GM12875 (cell line): ENCODE results near the gene SEMA6D.

ENCODE experiments used
- H3K4me3 ChIP-seq: one replicate; pipeline ENCODE4 v1.5.1; 2011; ENCODE audit warnings: low read depth, low read length, control low read depth
- TF ChIP-seq, protein P1 (sequence below): IDR thresholded peaks from 2 replicates; pipeline ENCODE4 v1.5.1; 2011; ENCODE audit warnings: low read depth, mild to moderate bottlenecking, control low read depth, inconsistent platforms, low read length, moderate library complexity, borderline replicate concordance; ENCODE audit not compliant: insufficient read depth

Gene SEMA6D

DNA sequence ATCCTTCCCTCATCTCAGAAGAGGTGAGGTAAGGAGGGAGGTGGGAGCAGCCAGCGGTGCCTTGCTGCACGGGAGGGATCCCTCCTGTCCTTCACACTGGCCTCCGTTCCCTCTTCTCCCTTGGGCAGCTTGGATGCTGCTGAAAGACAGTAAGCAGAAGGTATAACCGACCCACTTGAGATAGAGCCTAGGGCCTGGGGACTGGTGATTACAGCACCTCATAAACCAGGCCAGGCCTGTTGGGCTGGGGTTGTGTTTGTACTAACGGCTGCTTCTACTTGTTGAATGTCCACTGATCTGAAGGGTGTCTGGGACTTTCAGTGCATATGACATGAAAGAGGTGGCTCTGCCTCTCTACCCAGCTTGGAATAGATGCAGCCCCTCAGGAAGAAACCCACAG lies 25.0 kb downstream of the SEMA6D start:
- TF ChIP-seq, protein P1, sequence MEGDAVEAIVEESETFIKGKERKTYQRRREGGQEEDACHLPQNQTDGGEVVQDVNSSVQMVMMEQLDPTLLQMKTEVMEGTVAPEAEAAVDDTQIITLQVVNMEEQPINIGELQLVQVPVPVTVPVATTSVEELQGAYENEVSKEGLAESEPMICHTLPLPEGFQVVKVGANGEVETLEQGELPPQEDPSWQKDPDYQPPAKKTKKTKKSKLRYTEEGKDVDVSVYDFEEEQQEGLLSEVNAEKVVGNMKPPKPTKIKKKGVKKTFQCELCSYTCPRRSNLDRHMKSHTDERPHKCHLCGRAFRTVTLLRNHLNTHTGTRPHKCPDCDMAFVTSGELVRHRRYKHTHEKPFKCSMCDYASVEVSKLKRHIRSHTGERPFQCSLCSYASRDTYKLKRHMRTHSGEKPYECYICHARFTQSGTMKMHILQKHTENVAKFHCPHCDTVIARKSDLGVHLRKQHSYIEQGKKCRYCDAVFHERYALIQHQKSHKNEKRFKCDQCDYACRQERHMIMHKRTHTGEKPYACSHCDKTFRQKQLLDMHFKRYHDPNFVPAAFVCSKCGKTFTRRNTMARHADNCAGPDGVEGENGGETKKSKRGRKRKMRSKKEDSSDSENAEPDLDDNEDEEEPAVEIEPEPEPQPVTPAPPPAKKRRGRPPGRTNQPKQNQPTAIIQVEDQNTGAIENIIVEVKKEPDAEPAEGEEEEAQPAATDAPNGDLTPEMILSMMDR = no peak
- H3K4me3 ChIP-seq = no peak overlapping the region

DNA sequence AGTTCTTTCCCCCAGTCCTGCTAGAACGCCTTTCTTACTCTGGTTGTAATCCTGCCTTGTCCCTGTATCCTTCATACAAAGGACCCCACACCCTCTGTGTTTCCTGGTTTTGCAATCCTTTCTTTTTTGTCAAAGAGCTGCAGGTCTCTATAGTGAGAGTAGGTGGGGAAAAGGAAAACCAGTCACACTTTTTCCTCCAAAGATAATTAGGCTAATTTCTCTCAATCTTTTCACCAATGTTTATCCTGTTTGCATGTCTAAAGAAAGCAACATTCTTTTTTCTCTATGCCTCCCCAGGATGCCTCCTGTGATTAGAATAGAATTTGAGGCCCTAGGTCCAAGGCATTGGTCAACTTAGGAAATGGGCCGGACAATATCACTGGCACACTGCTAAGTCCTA lies 25.4 kb downstream of the SEMA6D start:
- TF ChIP-seq, protein P1 = no peak
- no peak overlapping the region for H3K4me3 ChIP-seq

DNA sequence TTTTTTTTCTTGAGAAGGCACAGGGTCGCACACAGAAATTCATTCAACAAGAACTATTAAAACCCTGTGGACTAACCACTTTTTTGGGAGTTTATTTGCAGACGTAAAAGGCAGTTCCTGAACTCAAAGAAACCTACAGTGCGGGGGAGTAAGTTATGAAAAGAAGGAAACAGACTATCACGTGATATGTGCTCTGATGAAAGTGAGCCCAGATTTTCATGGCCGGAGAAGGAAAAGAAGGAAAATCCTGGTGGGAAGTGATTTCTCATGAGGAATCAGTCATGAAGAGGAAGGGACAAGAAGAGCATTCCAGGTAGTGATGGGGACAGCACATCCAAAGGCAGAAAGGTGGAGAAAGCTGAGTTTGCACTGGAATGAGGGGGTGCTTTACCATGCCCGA lies 26.1 kb downstream of the SEMA6D start:
- H3K4me3 ChIP-seq = no peak overlapping the region
- TF ChIP-seq, protein P1 = no peak

DNA sequence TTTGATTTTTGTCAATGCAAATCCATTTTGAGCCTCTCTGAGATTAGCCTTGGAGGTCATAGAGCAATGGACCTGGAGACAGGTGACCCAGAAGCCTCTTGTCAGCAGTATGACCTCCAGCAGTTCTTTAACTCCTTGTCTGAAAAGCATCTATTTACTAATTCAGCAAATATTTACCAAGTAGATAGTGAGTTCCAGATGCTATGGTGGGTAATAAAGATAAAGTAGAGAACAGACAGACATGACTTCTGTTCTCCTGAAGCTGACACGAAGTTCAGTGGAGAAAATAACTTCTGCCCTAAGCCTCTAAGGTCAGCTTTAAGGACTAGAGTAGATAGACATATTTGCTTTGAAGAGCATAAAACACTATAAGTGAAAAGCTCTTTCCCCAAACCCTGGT lies 26.6 kb downstream of the SEMA6D start:
- TF ChIP-seq, protein P1 = no peak
- no peak overlapping the region for H3K4me3 ChIP-seq

DNA sequence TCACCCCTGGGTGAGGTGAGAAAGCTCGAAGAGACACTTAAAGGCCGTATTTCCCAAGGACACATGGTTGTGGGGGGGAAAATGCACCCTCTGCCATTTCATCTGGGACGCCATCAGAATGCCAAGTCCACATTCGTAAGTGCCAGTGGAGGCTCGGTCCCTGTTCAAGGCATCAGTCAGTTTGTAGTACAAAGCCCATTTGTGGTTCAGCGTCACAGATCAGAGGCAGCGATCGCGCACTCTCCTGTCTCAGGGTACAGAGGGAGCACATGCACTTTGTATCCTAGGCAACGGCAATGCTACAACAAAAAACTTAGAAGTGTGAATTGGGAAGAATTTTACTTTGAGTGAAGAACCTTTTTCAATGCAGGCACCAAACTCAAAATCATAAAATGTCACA lies 27.2 kb downstream of the SEMA6D start:
- TF ChIP-seq, protein P1 = no peak
- no peak overlapping the region for H3K4me3 ChIP-seq

DNA sequence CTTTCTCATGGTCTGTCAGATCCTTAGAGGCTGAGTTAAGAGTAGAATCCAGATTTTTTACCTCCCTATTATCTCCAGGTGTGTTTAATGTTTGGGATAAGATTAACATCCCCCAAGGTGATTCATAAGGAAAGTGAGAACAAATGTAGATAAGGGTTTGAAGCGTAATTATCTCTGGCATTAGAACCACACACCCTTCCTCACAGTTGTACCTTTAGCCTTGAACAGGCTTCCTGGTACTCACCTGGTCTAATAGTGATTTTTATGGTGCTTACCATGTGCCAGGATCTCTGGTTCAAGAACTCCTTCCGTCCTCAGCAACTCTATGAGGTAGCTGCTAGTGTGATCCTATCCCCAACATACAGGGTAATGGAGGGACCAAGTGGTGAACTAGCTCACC lies 27.7 kb downstream of the SEMA6D start:
- H3K4me3 ChIP-seq = no peak overlapping the region
- TF ChIP-seq, protein P1 = no peak

DNA sequence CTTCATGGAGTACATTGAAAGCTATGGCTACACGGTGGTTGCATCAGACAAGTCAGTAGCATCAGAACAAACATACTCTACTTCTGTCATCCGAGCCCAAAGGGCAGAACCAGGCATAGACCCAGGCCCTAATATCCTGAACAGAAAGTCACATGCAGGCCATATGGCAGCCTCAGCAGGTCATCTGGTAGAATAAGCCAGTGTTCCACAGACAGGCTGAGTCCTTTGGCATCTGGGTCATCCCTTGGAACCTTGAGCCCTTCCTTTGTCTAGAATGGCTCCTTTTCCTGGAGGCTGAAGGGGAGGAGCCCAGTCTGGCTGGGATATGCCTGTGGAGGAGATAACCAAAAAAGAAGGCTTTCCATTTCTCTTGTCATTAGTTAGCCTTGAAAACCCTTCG lies 29.2 kb downstream of the SEMA6D start:
- TF ChIP-seq, protein P1 = no peak
- H3K4me3 ChIP-seq = no peak overlapping the region
